HG03520 (cell line): Measurements from ENCODE around the gene CDCA4.

Source experiments
- ATAC-seq: cut with Tn5 transposase; IDR thresholded peaks from one replicate; pipeline ENCODE4 v1.9.1; 2021; ENCODE audit warnings: mild to moderate bottlenecking, moderate library complexity; ENCODE audit not compliant: unreplicated experiment

The CDCA4 gene

GRCh38 chr14:105059035-105059924, 38.4 kb upstream of the CDCA4 start:
- ATAC-seq: no peak

DNA sequence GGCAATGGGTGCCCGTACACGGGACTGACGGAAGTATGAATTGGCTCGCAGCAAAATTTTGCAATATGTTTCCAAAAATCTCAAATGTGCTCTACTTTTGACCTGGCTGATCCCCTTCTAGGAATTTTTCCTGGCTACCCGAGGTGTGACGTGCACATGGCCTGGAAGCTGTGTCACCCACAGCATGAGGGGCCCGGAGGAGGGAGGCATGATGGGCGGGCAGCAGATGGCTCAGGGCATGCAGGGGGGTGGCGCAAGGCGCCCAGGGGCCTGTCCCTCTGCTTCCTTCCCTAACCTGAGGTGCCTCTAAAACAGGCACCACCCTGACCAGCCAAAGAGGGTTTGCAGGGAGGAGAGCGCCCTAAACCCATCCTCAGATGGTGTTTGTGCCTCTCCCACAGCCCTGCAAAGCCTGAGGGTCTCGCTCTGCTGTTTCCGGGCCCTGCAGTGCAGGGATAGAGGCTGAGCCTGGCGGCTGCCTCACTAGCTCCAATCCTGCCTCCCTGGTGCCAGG, 37.7 kb upstream of the CDCA4 start:
- ATAC-seq: no peak

DNA sequence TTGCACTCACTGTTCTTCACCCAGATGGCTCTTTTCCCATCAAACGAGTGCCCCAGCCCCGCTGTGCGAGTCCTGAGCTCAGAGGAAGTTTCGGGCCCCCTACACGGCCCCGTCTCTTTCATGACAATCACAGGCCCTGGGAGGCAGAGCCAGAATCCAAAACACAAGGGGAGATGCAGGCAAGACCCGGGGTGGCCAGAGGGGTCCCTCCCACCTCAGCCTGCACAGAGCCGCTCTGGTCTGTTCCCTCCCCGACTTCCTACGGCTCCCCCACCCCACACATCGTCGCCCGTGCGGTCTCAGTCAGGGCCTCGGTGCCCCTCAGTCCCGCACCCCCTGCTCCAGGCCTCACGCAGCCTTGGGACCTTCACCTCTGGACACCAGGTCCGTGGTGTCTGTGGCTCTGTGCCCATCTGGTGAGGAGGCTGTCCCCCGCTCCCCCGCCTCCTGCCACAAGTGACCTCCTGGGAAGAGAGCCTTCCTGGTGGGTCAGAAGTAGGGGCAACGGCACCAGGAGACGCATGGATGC, 35.5 kb upstream of the CDCA4 start:
- no peak for ATAC-seq

DNA sequence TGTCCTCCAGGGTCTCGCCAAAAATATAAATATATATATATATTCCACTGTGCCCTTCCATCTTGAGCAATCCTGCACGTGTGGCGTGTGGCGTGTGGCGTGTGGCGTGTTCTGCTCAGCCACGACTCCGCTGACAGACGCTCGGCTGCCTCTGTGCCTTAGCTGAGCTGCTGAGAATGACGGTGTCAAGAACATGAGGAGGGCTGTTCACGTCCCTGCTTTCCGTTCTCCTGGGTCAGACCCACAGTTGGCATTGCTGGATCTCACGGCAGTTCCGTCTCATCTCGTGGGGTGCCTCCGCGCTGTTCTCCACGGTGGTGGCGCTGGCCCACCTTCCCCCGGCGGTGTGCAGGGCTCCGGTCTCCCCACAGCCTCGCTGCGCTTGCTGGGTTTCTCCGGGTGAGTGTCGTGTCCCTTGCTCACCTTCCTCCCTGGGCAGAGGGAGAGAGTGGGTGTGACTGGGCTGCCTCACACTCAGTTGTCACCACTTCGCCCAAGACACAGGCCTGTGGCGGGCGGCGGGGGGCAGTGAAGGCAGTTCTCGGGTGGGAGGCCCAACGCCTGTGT, 34.9 kb upstream of the CDCA4 start:
- ATAC-seq: no peak

GRCh38 chr14:105055334-105055733, 34.5 kb upstream of the CDCA4 start:
- ATAC-seq: no peak

- ATAC-seq: no peak
Measured at GRCh38 chr14:105053996-105054395, 33.1 kb upstream of the CDCA4 start.

DNA sequence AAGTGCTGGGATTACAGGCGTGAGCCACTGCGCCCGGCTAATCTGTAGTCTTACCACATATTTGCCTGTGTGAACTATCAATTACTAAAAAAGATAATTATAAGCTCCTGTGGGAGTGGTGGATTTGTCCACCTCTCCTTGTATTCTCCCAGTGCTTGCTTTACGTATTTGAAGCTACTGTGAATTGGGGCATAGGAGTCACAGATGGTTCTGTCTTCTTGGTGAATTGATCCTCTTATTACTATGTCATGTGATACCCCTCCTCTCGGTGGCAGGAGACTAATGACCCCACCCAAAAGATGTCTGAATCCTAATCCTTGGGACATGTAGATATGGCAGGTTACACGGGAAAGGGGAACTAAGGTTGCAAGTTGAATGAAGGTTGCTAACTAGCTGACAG, 32.5 kb upstream of the CDCA4 start:
- no peak for ATAC-seq

- no peak for ATAC-seq
Measured at GRCh38 chr14:105052110-105052458, 31.2 kb upstream of the CDCA4 start.

GRCh38 chr14:105051182-105052109, 30.6 kb upstream of the CDCA4 start:
- no peak for ATAC-seq

DNA sequence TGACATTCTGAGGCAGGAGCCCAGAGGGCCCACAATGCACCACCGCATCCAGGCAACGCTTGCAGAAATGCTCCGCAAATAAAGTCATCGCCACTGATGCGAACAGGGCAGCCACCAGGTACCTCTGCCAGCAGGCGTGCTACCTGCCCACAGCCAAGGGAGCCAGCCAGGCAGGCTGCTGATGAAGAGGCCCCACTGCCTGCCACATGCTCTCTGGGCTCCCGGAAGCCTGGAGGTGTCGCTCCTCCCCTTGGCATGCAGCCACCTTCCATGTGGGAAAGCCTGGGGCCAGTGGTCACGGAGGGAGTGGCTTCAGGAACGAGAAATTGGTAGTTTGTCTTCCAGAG, 29.6 kb upstream of the CDCA4 start:
- no peak for ATAC-seq

DNA sequence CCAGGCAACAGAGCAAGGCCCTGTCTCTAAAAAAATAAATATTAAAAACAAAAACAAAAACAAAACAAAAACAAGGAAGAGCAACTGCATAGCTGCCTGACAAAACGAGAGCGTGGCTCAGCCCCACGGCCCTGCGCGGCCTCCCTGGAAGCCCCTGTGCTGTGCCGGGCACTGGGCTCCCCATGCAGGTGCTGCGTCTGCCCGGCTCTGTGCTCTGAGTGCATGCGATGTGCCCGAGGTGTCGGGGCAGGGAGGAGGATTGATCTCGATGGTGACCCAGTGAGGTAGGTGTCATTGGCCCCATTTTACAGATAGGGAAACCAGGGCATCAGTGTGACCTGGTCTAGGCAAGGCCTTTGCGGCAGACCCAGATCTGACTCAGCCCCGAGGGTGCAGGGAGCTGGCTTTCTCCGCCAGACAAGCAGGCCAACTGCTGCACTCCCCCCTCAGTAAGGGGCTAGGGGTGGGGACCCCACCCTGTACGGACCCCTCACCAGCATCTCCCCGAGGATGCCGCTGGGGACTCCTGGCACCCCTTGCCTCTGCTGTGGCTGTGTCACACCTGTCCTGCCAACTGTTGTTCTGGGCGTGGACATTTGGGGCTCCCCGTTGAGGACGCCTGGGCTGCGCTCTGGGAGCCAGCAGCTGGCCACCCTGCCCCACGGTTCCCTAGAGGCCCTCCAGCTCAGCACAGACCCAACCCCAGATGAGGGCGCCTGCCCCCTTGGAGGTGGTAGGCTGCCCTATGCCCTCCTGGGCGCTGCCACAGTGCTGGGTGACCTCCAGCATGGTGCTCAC, 29.1 kb upstream of the CDCA4 start:
- no peak for ATAC-seq

DNA sequence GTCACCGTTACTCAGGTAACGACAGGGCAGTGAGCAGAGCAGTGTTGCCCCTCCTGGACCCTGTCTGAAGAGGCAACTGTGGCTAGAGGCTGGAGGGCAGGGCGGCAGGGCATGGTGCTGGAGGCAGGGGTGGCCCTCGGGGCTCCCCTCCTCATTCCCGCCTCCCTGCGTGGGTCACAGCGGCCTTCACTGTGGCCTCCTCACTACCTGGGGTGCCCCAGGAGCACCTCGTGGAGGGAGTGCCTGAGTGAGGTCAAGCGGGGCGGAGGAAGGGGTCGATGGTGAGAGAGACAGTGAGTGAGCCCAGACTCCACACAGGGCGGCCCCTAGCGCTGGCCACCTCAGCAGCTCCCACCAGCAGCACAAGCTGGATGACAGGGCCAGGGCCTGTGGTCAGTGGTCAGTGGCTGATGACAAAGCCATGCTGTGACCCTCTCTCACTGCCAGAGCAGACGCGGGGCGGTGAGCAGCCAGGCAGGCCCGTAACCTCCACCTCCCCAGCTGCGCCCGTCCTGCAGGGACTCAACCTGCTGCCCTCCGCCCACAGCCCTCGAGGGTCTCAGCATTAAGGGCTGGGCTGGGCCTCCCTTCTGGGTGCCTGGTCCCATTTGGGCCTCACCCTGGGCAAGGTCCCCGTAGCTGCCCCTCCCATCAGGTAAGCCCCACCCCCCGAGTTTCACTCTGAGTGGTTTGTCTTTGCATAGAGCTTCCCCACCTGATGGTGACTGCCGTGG, 26.6 kb upstream of the CDCA4 start:
- no peak for ATAC-seq

DNA sequence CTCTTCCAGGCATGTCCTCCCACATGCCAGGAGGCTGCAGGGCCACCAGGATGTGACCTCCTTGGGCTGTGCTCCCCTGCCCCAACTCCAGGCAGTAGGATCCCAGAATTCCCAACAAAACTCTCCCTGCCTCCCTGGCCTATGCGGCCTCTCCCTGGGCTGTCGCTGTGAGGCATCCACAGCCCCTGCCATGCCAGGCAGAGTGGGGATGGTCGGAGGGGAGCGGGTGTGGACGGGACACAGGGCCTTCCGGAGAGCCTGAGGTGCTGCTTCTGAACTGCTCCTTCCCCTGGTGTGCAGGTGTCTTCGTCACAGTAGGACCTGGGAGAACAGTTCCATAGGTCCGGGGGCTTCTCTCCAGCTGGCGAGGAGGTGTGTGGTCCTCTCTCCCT, 26.0 kb upstream of the CDCA4 start:
- no peak for ATAC-seq

DNA sequence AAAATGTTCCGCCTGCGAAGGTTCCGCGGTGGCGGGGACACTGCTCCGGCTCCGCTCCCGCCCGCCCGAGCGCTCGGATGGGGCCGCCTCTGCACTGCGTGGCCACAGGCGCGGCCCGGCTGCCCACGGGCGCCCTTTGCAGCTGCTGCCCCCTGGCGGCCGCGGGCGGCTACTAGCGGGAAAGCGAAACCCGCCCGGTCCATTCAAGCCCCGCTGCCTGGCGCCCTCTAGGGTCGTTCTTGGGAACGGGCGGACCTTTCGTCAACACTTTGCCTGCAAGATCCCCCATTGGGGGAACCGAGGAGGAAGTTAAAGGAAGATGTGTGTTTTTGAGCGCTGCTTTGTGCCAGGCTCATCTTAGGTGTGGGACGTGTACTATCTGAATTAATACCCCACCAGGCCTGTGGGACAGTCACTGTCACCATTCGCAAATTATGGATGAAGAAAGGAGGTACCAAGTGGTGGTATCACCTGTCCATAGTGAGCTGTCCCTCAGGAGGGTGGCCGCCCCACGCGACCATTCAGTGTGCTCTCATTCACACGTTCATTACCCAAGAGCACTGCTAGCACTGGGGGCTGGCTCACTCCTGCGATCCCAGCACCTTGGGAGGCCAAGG, 24.9 kb upstream of the CDCA4 start:
- peak; percentile 55 for ATAC-seq

GRCh38 chr14:105043641-105044040, 22.8 kb upstream of the CDCA4 start:
- ATAC-seq: no peak

GRCh38 chr14:105042813-105043212, 21.9 kb upstream of the CDCA4 start:
- ATAC-seq: no peak

- ATAC-seq: no peak
Measured at GRCh38 chr14:105041841-105042765, 21.2 kb upstream of the CDCA4 start.

GRCh38 chr14:105039458-105040205, 18.7 kb upstream of the CDCA4 start:
- ATAC-seq: no peak
